HCT116 (cell line): Measurements from ENCODE around the gene PLD6. TPM values are rescaled to one million over a fixed set of nuclear protein-coding genes. Genes with fewer than 3 reads are reported as not detected.

Experiments
- ATAC-seq: fragments of 200-7000 bp; cut with Tn5 transposase; 2 replicates; pipeline ENCODE4 v1.9.1; 2020; ENCODE audit warnings: mild to moderate bottlenecking, moderate library complexity
- BruUV-seq: library from RNA; stranded (reverse); fragments of 400-500 nt; replicated peaks from 2 replicates; lab custom pipeline; 2021; lab: Mats Ljungman, UMichigan
- CTCF ChIA-PET: fragments of 300-600 bp; sonication (Branson Sonifier 250); formaldehyde crosslinking; loops from one replicate; lab custom pipeline; 2021; ENCODE audit warnings: antibody characterized with exemption; lab: Charles Lee
- POLR2A ChIA-PET: fragments of 300-600, 350-600 bp; sonication (Branson Sonifier 250); formaldehyde crosslinking; loops from one replicate; lab custom pipeline; 2021; ENCODE audit warnings: antibody characterized with exemption; lab: Charles Lee
- RAD21 ChIA-PET, 2 experiments: fragments of 300-600 bp; sonication (Branson Sonifier 250); formaldehyde crosslinking; loops; one replicate each; lab custom pipeline; 2023; ENCODE audit warnings: low total read pairs in 2 of 2; ENCODE audit not compliant: uncharacterized antibody in 2 of 2, unreplicated experiment in 2 of 2, low non-redundant PET in 1 of 2; lab: Charles Lee
- DNase-seq: peaks from one replicate; pipeline ENCODE4 v3.0.0-alpha.2; 2010; ENCODE audit warnings: low read depth, low spot score
- H2AFZ ChIP-seq: fragments of 200-600 bp; shearing (Covaris generic), sonication (generic); 2 replicates; pipeline ENCODE4 v1.6.1; 2017; ENCODE audit warnings: low read depth, mixed run types, mixed read lengths, antibody characterized with exemption, low read length; ENCODE audit not compliant: poor library complexity, severe bottlenecking
- H3K27ac ChIP-seq: 2 replicates; pipeline ENCODE4 v1.5.1; 2012; ENCODE audit warnings: low read depth, low read length
- H3K27me3 ChIP-seq: fragments of 200-600 bp; sonication (generic); 2 replicates; pipeline ENCODE4 v1.6.1; 2016; ENCODE audit warnings: mixed run types, low read length, mixed read lengths; ENCODE audit not compliant: insufficient read depth
- H3K36me3 ChIP-seq, 2 experiments: fragments of 200-500 bp in 1 of 2; fragments of 200-600 bp in 1 of 2; sonication (Bioruptor generic) in 1 of 2; sonication (generic) in 1 of 2; 2 replicates each; pipeline versions ENCODE4 v1.5.1 to v1.6.1; 2014 to 2016; ENCODE audit warnings: low read length in 2 of 2, inconsistent platforms in 1 of 2, mixed read lengths in 1 of 2, mixed run types in 1 of 2; ENCODE audit not compliant: insufficient read depth in 2 of 2, control insufficient read depth in 1 of 2
- H3K4me1 ChIP-seq, 2 experiments: fragments of 200-600 bp in 1 of 2; sonication (generic) in 1 of 2; 2 replicates each; pipeline versions ENCODE4 v1.5.1 to v1.6.1; 2012 to 2017; ENCODE audit warnings: low read length in 2 of 2, inconsistent platforms in 1 of 2, mild to moderate bottlenecking in 1 of 2, mixed read lengths in 1 of 2, mixed run types in 1 of 2, moderate library complexity in 1 of 2; ENCODE audit not compliant: insufficient read depth in 2 of 2, control insufficient read depth in 1 of 2
- H3K4me2 ChIP-seq: fragments of 200-600 bp; sonication (generic); 2 replicates; pipeline ENCODE4 v1.6.1; 2017; ENCODE audit warnings: mixed run types, low read length, mixed read lengths
- H3K4me3 ChIP-seq, 2 experiments: fragments of 200-600 bp in 1 of 2; sonication (generic) in 1 of 2; replicated peaks in 1 of 2; 2 replicates each; pipeline ENCODE4 v1.5.1; 2011 to 2016; ENCODE audit warnings: low read length in 2 of 2, control low read depth in 1 of 2, low read depth in 1 of 2, mild to moderate bottlenecking in 1 of 2, mixed read lengths in 1 of 2, mixed run types in 1 of 2
- H3K79me2 ChIP-seq: fragments of 200-600 bp; sonication (generic); 2 replicates; pipeline ENCODE4 v1.6.1; 2017; ENCODE audit warnings: mild to moderate bottlenecking, mixed run types, low read length, moderate library complexity, mixed read lengths; ENCODE audit not compliant: insufficient read depth
- H3K9ac ChIP-seq: fragments of 200-600 bp; sonication (generic); 2 replicates; pipeline ENCODE4 v1.6.1; 2016; ENCODE audit warnings: low read length, mixed read lengths
- H3K9me2 ChIP-seq: fragments of 200-600 bp; sonication (generic), shearing (Covaris generic); 2 replicates; pipeline ENCODE4 v1.6.1; 2017; ENCODE audit warnings: mixed run types, mild to moderate bottlenecking, moderate library complexity; ENCODE audit not compliant: insufficient read depth
- H3K9me3 ChIP-seq, 2 experiments: fragments of 200-500 bp in 1 of 2; fragments of 200-600 bp in 1 of 2; sonication (Bioruptor generic) in 1 of 2; sonication (generic) in 1 of 2; 2 replicates each; pipeline ENCODE4 v1.6.1; 2014 to 2017; ENCODE audit warnings: low read length in 2 of 2, mixed read lengths in 2 of 2, inconsistent platforms in 1 of 2, low read depth in 1 of 2, mild to moderate bottlenecking in 1 of 2, mixed run types in 1 of 2, moderate library complexity in 1 of 2; ENCODE audit not compliant: control insufficient read depth in 1 of 2, insufficient read depth in 1 of 2
- H4K20me1 ChIP-seq: fragments of 200-600 bp; sonication (generic), shearing (Covaris generic); 2 replicates; pipeline ENCODE4 v1.6.1; 2017; ENCODE audit warnings: mixed run types, mild to moderate bottlenecking, moderate library complexity; ENCODE audit not compliant: insufficient read depth
- CEBPB ChIP-seq: IDR thresholded peaks from 2 replicates; pipeline ENCODE4 v1.6.1; 2012; ENCODE audit warnings: low read depth
- EGR1 ChIP-seq: IDR thresholded peaks from 2 replicates; pipeline ENCODE4 v1.6.1; 2012; ENCODE audit warnings: low read depth
- ELF1 ChIP-seq: IDR thresholded peaks from 2 replicates; pipeline ENCODE4 v1.6.1; 2012; ENCODE audit warnings: low read depth, borderline replicate concordance
- EZH2phosphoT487 ChIP-seq: fragments of 200-600 bp; IDR thresholded peaks from 2 replicates; pipeline ENCODE4 v1.6.1; 2018; ENCODE audit warnings: antibody characterized with exemption, borderline replicate concordance
- MAX ChIP-seq: IDR thresholded peaks from 2 replicates; pipeline ENCODE4 v1.6.1; 2012
- POLR2A ChIP-seq: IDR thresholded peaks from 2 replicates; pipeline ENCODE4 v1.7.0; 2011; ENCODE audit warnings: borderline replicate concordance; ENCODE audit not compliant: insufficient read depth, insufficient read length; ENCODE audit errors: extremely low read depth
- POLR2AphosphoS5 ChIP-seq: IDR thresholded peaks from 2 replicates; pipeline ENCODE4 v1.6.1; 2011; ENCODE audit warnings: mild to moderate bottlenecking, low read depth, low read length, moderate library complexity
- SIN3A ChIP-seq: IDR thresholded peaks from 2 replicates; pipeline ENCODE4 v1.6.1; 2012; ENCODE audit warnings: low read depth
- SP1 ChIP-seq: IDR thresholded peaks from 2 replicates; pipeline ENCODE4 v1.6.1; 2012; ENCODE audit warnings: low read depth
- TCF7L2 ChIP-seq: IDR thresholded peaks from 2 replicates; pipeline ENCODE4 v1.7.0; 2011; ENCODE audit warnings: borderline replicate concordance, inconsistent platforms; ENCODE audit not compliant: insufficient read depth, insufficient read length; ENCODE audit errors: extremely low read depth
- YY1 ChIP-seq: IDR thresholded peaks from 2 replicates; pipeline ENCODE4 v1.6.1; 2011; ENCODE audit warnings: low read length, low read depth, moderate library complexity, mild to moderate bottlenecking; ENCODE audit not compliant: insufficient replicate concordance; ENCODE audit errors: extremely low read depth
- ZBTB33 ChIP-seq: IDR thresholded peaks from 2 replicates; pipeline ENCODE4 v1.6.1; 2011; ENCODE audit warnings: mild to moderate bottlenecking, low read length, moderate library complexity; ENCODE audit not compliant: insufficient replicate concordance; ENCODE audit errors: extremely low read depth
- ZNF274 ChIP-seq: fragments of 200-500 bp; sonication (Bioruptor generic); IDR thresholded peaks from 2 replicates; pipeline ENCODE4 v1.6.1; 2014; ENCODE audit warnings: mild to moderate bottlenecking, low read depth, low read length, inconsistent platforms
- intact Hi-C: fragments of 100-400 bp; cut with micrococcal nuclease; formaldehyde crosslinking; loops from 2 replicates; pipeline ENCODE4 v1.10.0; 2022
- total RNA-seq: library from RNA; stranded (reverse); gene quantifications from one replicate; pipeline ENCODE4 v1.2.1, GENCODE V29; 2021; ENCODE audit not compliant: unreplicated experiment

The PLD6 gene
- total RNA-seq, 1 experiment from 2014 or later = 15.6 TPM

GRCh38 chr17:17172990-17173389 lies 33.1 kb downstream of the PLD6 start:
- Histone ChIP-seq H3K9me2 (no peaks in the 10 kb centered on the region), H3K27me3 (no peaks in the 10 kb centered on the region), H4K20me1 (no peaks in the 10 kb centered on the region), H3K79me2 (no peaks in the 10 kb centered on the region), H3K9me3 (no peaks in the 10 kb centered on the region), H3K9ac (no peak overlapping the region), H3K36me3 (peaks cover 37 to 48% of the 10 kb centered on the region in 2 experiments; a peak in 3 of 4 replicates), H3K27ac (no peak overlapping the region), H3K4me2 (no peak overlapping the region), H3K4me3 (no peak overlapping the region), H2AFZ (no peak overlapping the region), H3K4me1 (no peaks in the 10 kb centered on the region)
- intact Hi-C loops = no loop called here
- no peak for ATAC-seq
- TF ChIP-seq EGR1 (no peak), SIN3A (no peak), ZBTB33 (no peak), ELF1 (no peak)
- DNase-seq = no peak
- ChIA-PET POLR2A (no interaction called here), CTCF (no interaction called here), RAD21 (no interaction called here)
- BruUV-seq = no TSS peak

GRCh38 chr17:17172001-17172939 lies 33.9 kb downstream of the PLD6 start:
- Histone ChIP-seq H3K36me3 (peaks cover 36 to 51% of the 10 kb centered on the region in 2 experiments; a peak in 3 of 4 replicates), H3K79me2 (no peaks in the 10 kb centered on the region), H3K27ac (no peak overlapping the region), H3K9ac (no peak overlapping the region), H3K4me1 (no peaks in the 10 kb centered on the region), H3K4me3 (no peak overlapping the region), H2AFZ (no peak overlapping the region), H4K20me1 (no peaks in the 10 kb centered on the region), H3K9me2 (no peaks in the 10 kb centered on the region), H3K9me3 (no peaks in the 10 kb centered on the region), H3K27me3 (no peaks in the 10 kb centered on the region), H3K4me2 (no peak overlapping the region)
- intact Hi-C loops = no loop called here
- no TSS peak for BruUV-seq
- ChIA-PET RAD21 (no interaction called here), POLR2A (no interaction called here), CTCF (no interaction called here)
- ATAC-seq (no peak), DNase-seq (no peak)
- TF ChIP-seq CEBPB (no peak), SIN3A (no peak), MAX (no peak), ZNF274 (no peak), POLR2A (no peak), TCF7L2 (no peak), EZH2phosphoT487 (no peak), YY1 (no peak), POLR2AphosphoS5 (no peak), ELF1 (no peak), SP1 (no peak)
